RWPE2 (cell line): Measurements from ENCODE around the gene UQCC2.

Experiments
- ATAC-seq: fragments of 200-7000 bp; cut with Tn5 transposase; 3 replicates; pipeline ENCODE4 v1.9.1; 2021; ENCODE audit warnings: low read depth
- DNase-seq: peaks from one replicate; pipeline ENCODE4 v3.0.0-alpha.2; 2020; ENCODE audit warnings: low spot score
- H3K27ac ChIP-seq: fragments of 450-650 bp; 2 replicates; pipeline ENCODE4 v1.5.1; 2017; ENCODE audit warnings: mild to moderate bottlenecking; ENCODE audit not compliant: poor library complexity, severe bottlenecking
- H3K27me3 ChIP-seq: fragments of 250-450 bp; sonication (Bioruptor Pico); 2 replicates; pipeline ENCODE4 v1.5.1; 2021; ENCODE audit warnings: mild to moderate bottlenecking, moderate library complexity; ENCODE audit not compliant: insufficient read depth, poor library complexity, severe bottlenecking
- H3K36me3 ChIP-seq: fragments of 250-450 bp; sonication (Bioruptor Pico); 2 replicates; pipeline ENCODE4 v1.5.1; 2020; ENCODE audit warnings: low read depth, mild to moderate bottlenecking, moderate library complexity
- H3K4me1 ChIP-seq: fragments of 250-450 bp; sonication (Bioruptor Pico); 2 replicates; pipeline ENCODE4 v1.5.1; 2021; ENCODE audit warnings: mild to moderate bottlenecking, moderate library complexity; ENCODE audit not compliant: insufficient read depth, poor library complexity, severe bottlenecking
- H3K4me3 ChIP-seq: fragments of 250-450 bp; sonication (Bioruptor Pico); 2 replicates; pipeline ENCODE4 v1.5.1; 2021; ENCODE audit warnings: mild to moderate bottlenecking, moderate library complexity; ENCODE audit not compliant: severe bottlenecking
- H3K9me3 ChIP-seq: fragments of 250-450 bp; sonication (Bioruptor Pico); 2 replicates; pipeline ENCODE4 v1.5.1; 2021; ENCODE audit warnings: mild to moderate bottlenecking, moderate library complexity; ENCODE audit not compliant: severe bottlenecking
- CTCF ChIP-seq: fragments of 450-650 bp; IDR thresholded peaks from one replicate; pipeline ENCODE4 v1.5.1; 2017; ENCODE audit warnings: mild to moderate bottlenecking, moderate library complexity; ENCODE audit not compliant: poor library complexity, severe bottlenecking

Gene UQCC2

GRCh38 chr6:33677689-33678088 is 33.8 kb downstream of the UQCC2 start:
- no peak for ATAC-seq
- Histone ChIP-seq H3K27ac (no peak overlapping the region), H3K36me3 (peaks cover 97% of the 10 kb centered on the region)

DNA sequence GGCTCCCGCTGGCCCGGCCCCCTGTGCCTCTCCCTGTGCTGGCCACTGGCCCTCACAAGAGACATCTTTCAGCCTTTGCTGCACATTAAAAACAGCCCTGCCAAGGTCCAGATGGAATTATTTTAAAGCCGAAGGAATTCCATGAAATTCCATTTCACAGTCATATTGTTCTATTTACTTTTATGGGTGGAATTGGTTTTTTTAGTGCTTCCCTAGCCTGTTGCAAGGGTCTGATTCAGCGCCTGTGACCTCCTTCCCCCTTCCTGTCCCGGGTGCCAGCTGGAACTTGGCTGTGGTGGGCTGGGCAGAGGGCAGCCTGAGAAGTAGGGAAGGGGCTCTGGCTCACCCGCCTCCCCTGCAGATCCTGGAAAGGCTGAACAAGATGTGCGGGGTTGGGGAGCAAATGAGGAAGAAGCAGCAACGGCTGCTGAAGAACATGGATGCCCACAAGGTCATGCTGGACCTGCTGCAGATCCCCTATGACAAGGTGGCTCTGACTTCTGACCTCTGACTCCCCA is 34.3 kb downstream of the UQCC2 start:
- peaks cover 97% of the 10 kb centered on the region for H3K36me3 ChIP-seq
- no peak for ATAC-seq

More at GRCh38 chr6:33677689-33678088, 33.8 kb downstream of the UQCC2 start:
- TF ChIP-seq CTCF = no peak
- Histone ChIP-seq H3K9me3 (no peaks in the 10 kb centered on the region), H3K4me1 (peaks cover 5% of the 10 kb centered on the region), H3K4me3 (no peak overlapping the region), H3K27me3 (no peaks in the 10 kb centered on the region)
- DNase-seq = no peak

GRCh38 chr6:33676416-33677142 is 34.9 kb downstream of the UQCC2 start:
- H3K9me3 ChIP-seq = no peaks in the 10 kb centered on the region
- DNase-seq (no peak), ATAC-seq (no peak)
- no peak overlapping the region for H3K27ac ChIP-seq
- H3K36me3 ChIP-seq = peaks cover 97% of the 10 kb centered on the region
- H3K4me3 ChIP-seq = no peak overlapping the region
- TF ChIP-seq CTCF = no peak
- peaks cover 5% of the 10 kb centered on the region for H3K4me1 ChIP-seq
- no peaks in the 10 kb centered on the region for H3K27me3 ChIP-seq

More for the DNA sequence above, 34.3 kb downstream of the UQCC2 start:
- Histone ChIP-seq H3K27ac (no peak overlapping the region), H3K9me3 (no peaks in the 10 kb centered on the region), H3K27me3 (no peaks in the 10 kb centered on the region), H3K4me1 (peaks cover 5% of the 10 kb centered on the region), H3K4me3 (no peak overlapping the region)
- no peak for TF ChIP-seq CTCF
- no peak for DNase-seq

- Histone ChIP-seq H3K36me3 (peaks cover 97% of the 10 kb centered on the region), H3K27ac (no peak overlapping the region)
- no peak for TF ChIP-seq CTCF
Measured at GRCh38 chr6:33675968-33676367, 35.5 kb downstream of the UQCC2 start.

GRCh38 chr6:33673851-33674250 is 37.6 kb downstream of the UQCC2 start:
- Histone ChIP-seq H3K9me3 (no peaks in the 10 kb centered on the region), H3K4me3 (no peak overlapping the region), H3K4me1 (peaks cover 9% of the 10 kb centered on the region), H3K27ac (peak overlapping the region; percentile 35), H3K27me3 (no peaks in the 10 kb centered on the region), H3K36me3 (peaks cover 97% of the 10 kb centered on the region)
- DNase-seq (no peak), ATAC-seq (no peak)
- no peak for TF ChIP-seq CTCF

More at GRCh38 chr6:33675968-33676367, 35.5 kb downstream of the UQCC2 start:
- ATAC-seq = no peak
- Histone ChIP-seq H3K27me3 (no peaks in the 10 kb centered on the region), H3K4me1 (peaks cover 5% of the 10 kb centered on the region), H3K4me3 (no peak overlapping the region), H3K9me3 (no peaks in the 10 kb centered on the region)
- no peak for DNase-seq
